Panc1 (cell line): ENCODE measurements around the gene RPL7A.

Experiments used
- POLR2AphosphoS5 ChIP-seq: IDR thresholded peaks from 2 replicates; pipeline ENCODE4 v1.6.1; 2012; ENCODE audit warnings: mild to moderate bottlenecking, low read depth, low read length, moderate library complexity
- TF ChIP-seq, protein P1 (sequence below): fragments of 450-650 bp; IDR thresholded peaks from 2 replicates; pipeline ENCODE4 v1.5.1; 2017; ENCODE audit warnings: mild to moderate bottlenecking
- TF ChIP-seq, protein P2 (sequence below), 2 experiments: IDR thresholded peaks; 2 replicates each; pipeline ENCODE4 v1.6.1; 2011 to 2012; ENCODE audit warnings: low read depth in 2 of 2, control low read depth in 1 of 2, low read length in 1 of 2, mild to moderate bottlenecking in 1 of 2, moderate library complexity in 1 of 2; ENCODE audit not compliant: insufficient read depth in 1 of 2

DNA sequence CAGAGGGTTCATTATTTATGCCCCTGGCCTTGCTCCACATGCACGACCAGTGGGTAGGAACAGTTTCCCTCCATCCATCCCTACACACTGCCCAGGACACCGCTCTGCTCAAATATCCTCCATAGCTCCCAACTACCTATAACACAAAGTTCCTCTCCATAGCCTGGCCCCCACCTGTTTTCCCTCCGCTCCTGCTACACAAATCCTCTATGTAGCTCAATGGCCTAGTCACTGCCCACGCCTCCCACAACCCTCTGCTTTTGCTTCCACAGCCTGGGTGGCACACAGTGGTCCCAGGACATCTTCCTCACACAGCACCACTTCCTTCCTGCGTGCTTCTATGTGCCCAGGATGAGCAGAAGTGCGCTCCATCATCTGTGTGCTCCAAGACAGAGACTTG lies 49.4 kb downstream of the RPL7A start:
- TF ChIP-seq, protein P1, sequence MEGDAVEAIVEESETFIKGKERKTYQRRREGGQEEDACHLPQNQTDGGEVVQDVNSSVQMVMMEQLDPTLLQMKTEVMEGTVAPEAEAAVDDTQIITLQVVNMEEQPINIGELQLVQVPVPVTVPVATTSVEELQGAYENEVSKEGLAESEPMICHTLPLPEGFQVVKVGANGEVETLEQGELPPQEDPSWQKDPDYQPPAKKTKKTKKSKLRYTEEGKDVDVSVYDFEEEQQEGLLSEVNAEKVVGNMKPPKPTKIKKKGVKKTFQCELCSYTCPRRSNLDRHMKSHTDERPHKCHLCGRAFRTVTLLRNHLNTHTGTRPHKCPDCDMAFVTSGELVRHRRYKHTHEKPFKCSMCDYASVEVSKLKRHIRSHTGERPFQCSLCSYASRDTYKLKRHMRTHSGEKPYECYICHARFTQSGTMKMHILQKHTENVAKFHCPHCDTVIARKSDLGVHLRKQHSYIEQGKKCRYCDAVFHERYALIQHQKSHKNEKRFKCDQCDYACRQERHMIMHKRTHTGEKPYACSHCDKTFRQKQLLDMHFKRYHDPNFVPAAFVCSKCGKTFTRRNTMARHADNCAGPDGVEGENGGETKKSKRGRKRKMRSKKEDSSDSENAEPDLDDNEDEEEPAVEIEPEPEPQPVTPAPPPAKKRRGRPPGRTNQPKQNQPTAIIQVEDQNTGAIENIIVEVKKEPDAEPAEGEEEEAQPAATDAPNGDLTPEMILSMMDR, result no peak
- no peak for TF ChIP-seq POLR2AphosphoS5
- TF ChIP-seq, protein P2, sequence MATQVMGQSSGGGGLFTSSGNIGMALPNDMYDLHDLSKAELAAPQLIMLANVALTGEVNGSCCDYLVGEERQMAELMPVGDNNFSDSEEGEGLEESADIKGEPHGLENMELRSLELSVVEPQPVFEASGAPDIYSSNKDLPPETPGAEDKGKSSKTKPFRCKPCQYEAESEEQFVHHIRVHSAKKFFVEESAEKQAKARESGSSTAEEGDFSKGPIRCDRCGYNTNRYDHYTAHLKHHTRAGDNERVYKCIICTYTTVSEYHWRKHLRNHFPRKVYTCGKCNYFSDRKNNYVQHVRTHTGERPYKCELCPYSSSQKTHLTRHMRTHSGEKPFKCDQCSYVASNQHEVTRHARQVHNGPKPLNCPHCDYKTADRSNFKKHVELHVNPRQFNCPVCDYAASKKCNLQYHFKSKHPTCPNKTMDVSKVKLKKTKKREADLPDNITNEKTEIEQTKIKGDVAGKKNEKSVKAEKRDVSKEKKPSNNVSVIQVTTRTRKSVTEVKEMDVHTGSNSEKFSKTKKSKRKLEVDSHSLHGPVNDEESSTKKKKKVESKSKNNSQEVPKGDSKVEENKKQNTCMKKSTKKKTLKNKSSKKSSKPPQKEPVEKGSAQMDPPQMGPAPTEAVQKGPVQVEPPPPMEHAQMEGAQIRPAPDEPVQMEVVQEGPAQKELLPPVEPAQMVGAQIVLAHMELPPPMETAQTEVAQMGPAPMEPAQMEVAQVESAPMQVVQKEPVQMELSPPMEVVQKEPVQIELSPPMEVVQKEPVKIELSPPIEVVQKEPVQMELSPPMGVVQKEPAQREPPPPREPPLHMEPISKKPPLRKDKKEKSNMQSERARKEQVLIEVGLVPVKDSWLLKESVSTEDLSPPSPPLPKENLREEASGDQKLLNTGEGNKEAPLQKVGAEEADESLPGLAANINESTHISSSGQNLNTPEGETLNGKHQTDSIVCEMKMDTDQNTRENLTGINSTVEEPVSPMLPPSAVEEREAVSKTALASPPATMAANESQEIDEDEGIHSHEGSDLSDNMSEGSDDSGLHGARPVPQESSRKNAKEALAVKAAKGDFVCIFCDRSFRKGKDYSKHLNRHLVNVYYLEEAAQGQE (IDR thresholded peaks at IDR 0.05; ENCODE audit: insufficient read depth in 1 of 2, low read depth in 2 of 2, low read length in 1 of 2), result no peak
